MM.1S (cell line): ENCODE data around the gene ZNF768.
"Not testable (repeated sequence)": the region's sequence is repeated elsewhere in the genome, so short reads cannot be mapped to it uniquely, and the experiment has no call there.

Source experiments
- DNase-seq: peaks from one replicate; pipeline ENCODE4 v3.0.0-alpha.2; 2015
- H2AFZ ChIP-seq: fragments of 300-600 bp; sonication (generic); 2 replicates; pipeline ENCODE4 v1.6.0; 2016; ENCODE audit warnings: antibody characterized with exemption, low read length
- H3F3A ChIP-seq: fragments of 300-600 bp; sonication (generic); 2 replicates; pipeline ENCODE4 v1.6.1; 2016; ENCODE audit warnings: mild to moderate bottlenecking, antibody characterized with exemption, low read length, moderate library complexity, mixed read lengths; ENCODE audit not compliant: insufficient read depth
- H3K27ac ChIP-seq: fragments of 300-600 bp; sonication (generic); 2 replicates; pipeline ENCODE4 v1.5.1; 2016; ENCODE audit warnings: mild to moderate bottlenecking, low read length
- H3K27me3 ChIP-seq: fragments of 300-600 bp; sonication (generic); replicated peaks from 2 replicates; pipeline ENCODE4 v1.6.0; 2016; ENCODE audit warnings: low read length; ENCODE audit not compliant: insufficient read depth
- H3K36me3 ChIP-seq: fragments of 300-600 bp; sonication (generic); replicated peaks from 2 replicates; pipeline ENCODE4 v1.6.1; 2016; ENCODE audit warnings: mild to moderate bottlenecking, low read length, mixed read lengths; ENCODE audit not compliant: insufficient read depth
- H3K4me1 ChIP-seq: fragments of 300-600 bp; sonication (generic); 2 replicates; pipeline ENCODE4 v1.6.1; 2016; ENCODE audit warnings: low read length, mixed read lengths
- H3K4me2 ChIP-seq: fragments of 300-600 bp; sonication (generic); 2 replicates; pipeline ENCODE4 v1.6.0; 2016; ENCODE audit warnings: low read depth, low read length
- H3K4me3 ChIP-seq: fragments of 300-600 bp; sonication (generic); 2 replicates; pipeline ENCODE4 v1.5.1; 2016; ENCODE audit warnings: low read length, mixed read lengths
- H3K79me2 ChIP-seq: fragments of 300-600 bp; sonication (generic); 2 replicates; pipeline ENCODE4 v1.6.1; 2016; ENCODE audit warnings: mixed run types, low read length, mixed read lengths
- H3K9ac ChIP-seq: fragments of 300-600 bp; sonication (generic); 2 replicates; pipeline ENCODE4 v1.6.1; 2016; ENCODE audit warnings: low read length, mixed read lengths
- H3K9me2 ChIP-seq: fragments of 300-600 bp; sonication (generic); replicated peaks from 2 replicates; pipeline ENCODE4 v1.6.1; 2016; ENCODE audit warnings: mild to moderate bottlenecking, low read length, mixed read lengths; ENCODE audit not compliant: insufficient read depth
- H3K9me3 ChIP-seq: fragments of 300-600 bp; sonication (generic); replicated peaks from 2 replicates; pipeline ENCODE4 v1.6.1; 2016; ENCODE audit warnings: mild to moderate bottlenecking, low read length, mixed read lengths; ENCODE audit not compliant: insufficient read depth
- H4K20me1 ChIP-seq: fragments of 300-600 bp; sonication (generic); 2 replicates; pipeline ENCODE4 v1.6.1; 2016; ENCODE audit warnings: mild to moderate bottlenecking, low read length, moderate library complexity, mixed read lengths; ENCODE audit not compliant: insufficient read depth
- CTCF ChIP-seq: fragments of 300-600 bp; sonication (generic); IDR thresholded peaks from 2 replicates; pipeline ENCODE4 v1.5.1; 2016; ENCODE audit warnings: antibody characterized with exemption, low read length, mixed read lengths
- EZH2 ChIP-seq: fragments of 300-600 bp; sonication (generic); optimal IDR thresholded peaks from 2 replicates; pipeline ENCODE3; 2017; ENCODE audit warnings: low read depth, mild to moderate bottlenecking, antibody characterized with exemption, low read length, mixed read lengths
- EZH2phosphoT487 ChIP-seq: fragments of 300-600 bp; sonication (generic); IDR thresholded peaks from 2 replicates; pipeline ENCODE4 v1.6.1; 2018; ENCODE audit warnings: antibody characterized with exemption, low read length

ZNF768 gene

GRCh38 chr16:30482366-30482765 is 44.0 kb downstream of the ZNF768 start:
- H3K4me1 ChIP-seq, result no peaks in the 10 kb centered on the region
- no peaks in the 10 kb centered on the region for H3K9me2 ChIP-seq
- no peak overlapping the region for H3K4me3 ChIP-seq
- H3K79me2 ChIP-seq, result no peaks in the 10 kb centered on the region
- H3K4me2 ChIP-seq, result no peak overlapping the region
- no peak for DNase-seq
- no peaks in the 10 kb centered on the region for H3K36me3 ChIP-seq
- H3K27ac ChIP-seq, result no peak overlapping the region
- no peaks in the 10 kb centered on the region for H3K27me3 ChIP-seq
- H3F3A ChIP-seq, result no peaks in the 10 kb centered on the region
- no peak for TF ChIP-seq EZH2phosphoT487
- TF ChIP-seq CTCF, result peak; percentile 12
- TF ChIP-seq EZH2, result no peak
- no peak overlapping the region for H2AFZ ChIP-seq
- no peaks in the 10 kb centered on the region for H3K9me3 ChIP-seq
- H3K9ac ChIP-seq, result no peak overlapping the region
- no peaks in the 10 kb centered on the region for H4K20me1 ChIP-seq

DNA sequence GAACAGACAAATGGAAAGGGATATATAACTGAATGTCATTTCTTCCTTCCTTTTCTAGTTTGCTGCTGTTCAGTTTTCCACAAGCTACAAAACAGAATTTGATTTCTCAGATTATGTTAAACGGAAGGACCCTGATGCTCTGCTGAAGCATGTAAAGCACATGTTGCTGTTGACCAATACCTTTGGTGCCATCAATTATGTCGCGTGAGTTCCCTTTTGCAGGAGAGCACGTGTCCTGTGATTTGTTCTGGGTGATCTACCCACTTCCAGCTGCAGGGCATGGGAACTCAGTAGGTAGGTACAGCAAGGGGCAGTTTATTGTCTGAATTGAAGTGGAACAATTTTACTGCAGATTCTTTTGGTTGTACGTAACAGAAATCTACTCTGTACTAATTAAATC is 45.0 kb downstream of the ZNF768 start:
- Histone ChIP-seq H3F3A (no peaks in the 10 kb centered on the region), H3K4me2 (no peak overlapping the region), H3K79me2 (no peaks in the 10 kb centered on the region), H3K27me3 (no peaks in the 10 kb centered on the region), H3K36me3 (no peaks in the 10 kb centered on the region), H3K9ac (no peak overlapping the region), H3K27ac (no peak overlapping the region), H3K9me3 (no peaks in the 10 kb centered on the region), H2AFZ (no peak overlapping the region), H3K4me1 (no peaks in the 10 kb centered on the region), H3K9me2 (no peaks in the 10 kb centered on the region), H3K4me3 (no peak overlapping the region), H4K20me1 (no peaks in the 10 kb centered on the region)
- TF ChIP-seq CTCF, result no peak
- TF ChIP-seq EZH2, result no peak
- no peak for TF ChIP-seq EZH2phosphoT487
- no peak for DNase-seq

DNA sequence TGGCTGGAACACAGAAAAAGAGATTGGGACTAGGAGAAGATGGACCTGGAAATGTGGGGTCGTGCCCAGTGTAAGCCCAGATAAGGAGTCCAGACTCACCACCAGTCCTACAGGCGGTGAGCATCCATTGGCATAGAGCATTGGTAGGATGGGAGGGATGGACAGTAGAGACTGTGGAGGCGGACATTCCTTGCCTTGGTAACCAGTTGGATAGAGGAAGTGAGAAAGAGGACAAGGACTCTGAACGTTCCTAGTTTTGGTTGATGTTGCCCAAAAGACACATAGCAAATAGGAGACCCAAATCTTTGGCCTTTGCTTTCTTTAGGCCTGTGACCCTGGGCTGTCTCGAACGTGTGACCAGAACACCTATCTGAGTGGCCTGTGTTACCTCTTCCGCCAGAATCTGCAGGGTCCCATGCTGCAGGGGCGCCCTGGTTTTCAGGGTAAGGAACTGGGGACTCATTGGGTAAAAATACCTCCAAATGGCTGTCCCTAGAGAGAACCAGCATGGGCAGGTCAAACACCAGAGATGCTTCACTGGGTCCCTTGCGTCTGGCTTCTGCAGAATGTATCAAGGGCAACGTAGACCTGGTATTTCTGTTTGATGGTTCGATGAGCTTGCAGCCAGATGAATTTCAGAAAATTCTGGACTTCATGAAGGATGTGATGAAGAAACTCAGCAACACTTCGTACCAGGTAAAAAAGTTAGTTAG is 47.4 kb downstream of the ZNF768 start:
- Histone ChIP-seq H4K20me1 (no peaks in the 10 kb centered on the region), H3K36me3 (no peaks in the 10 kb centered on the region), H3K4me2 (no peak overlapping the region), H3F3A (no peaks in the 10 kb centered on the region), H3K9me2 (no peaks in the 10 kb centered on the region), H3K79me2 (peaks cover 6% of the 10 kb centered on the region), H3K27me3 (no peaks in the 10 kb centered on the region), H3K27ac (no peak overlapping the region), H3K4me3 (no peak overlapping the region), H3K4me1 (0 out of 2 replicates have a peak, but pooled peaks cover 3% of the 10 kb centered on the region), H2AFZ (no peak overlapping the region), H3K9me3 (no peaks in the 10 kb centered on the region), H3K9ac (no peak overlapping the region)
- no peak for DNase-seq
- TF ChIP-seq EZH2phosphoT487 (no peak), CTCF (no peak), EZH2 (no peak)

DNA sequence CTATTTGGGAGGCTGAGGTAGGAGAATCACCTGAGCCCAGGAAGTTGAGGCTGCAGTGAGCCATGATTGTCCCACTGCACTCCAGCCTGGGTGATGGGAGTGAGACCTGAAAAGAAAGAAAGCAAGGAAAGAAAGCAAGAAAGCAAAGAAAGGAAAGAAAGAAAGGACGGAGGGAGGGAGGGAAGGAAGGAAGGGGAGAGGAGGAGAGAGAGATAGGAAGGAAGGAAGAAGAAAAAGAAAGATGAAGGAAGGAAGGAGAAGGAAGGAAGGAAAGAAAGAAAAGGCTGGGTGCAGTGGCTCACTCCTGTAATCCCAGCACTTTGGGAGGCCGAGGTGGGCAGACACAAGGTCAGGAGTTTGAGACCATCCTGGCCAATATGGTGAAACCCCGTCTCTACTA is 48.6 kb downstream of the ZNF768 start:
- not testable (repeated sequence) for H4K20me1 ChIP-seq, H3F3A ChIP-seq, H3K4me1 ChIP-seq, H3K9me2 ChIP-seq, H3K9me3 ChIP-seq, H3K4me3 ChIP-seq, H3K4me2 ChIP-seq, H2AFZ ChIP-seq, H3K36me3 ChIP-seq, H3K27ac ChIP-seq, H3K27me3 ChIP-seq, H3K9ac ChIP-seq, DNase-seq
- peaks cover 18% of the 10 kb centered on the region for H3K79me2 ChIP-seq
